HUES6 (cell line): Measurements from ENCODE around the gene KLHDC8A.

ENCODE experiments used
- H3K27ac ChIP-seq: 2 replicates; pipeline ENCODE4 v1.7.0; 2013; ENCODE audit warnings: low read depth, mild to moderate bottlenecking, low read length, inconsistent platforms
- H3K27me3 ChIP-seq: 2 replicates; pipeline ENCODE4 v1.6.1; 2013; ENCODE audit warnings: low read length; ENCODE audit not compliant: control insufficient read depth, insufficient read depth
- H3K36me3 ChIP-seq: 2 replicates; pipeline ENCODE4 v1.6.1; 2013; ENCODE audit warnings: low read length; ENCODE audit not compliant: control insufficient read depth, insufficient read depth
- H3K4me1 ChIP-seq: 2 replicates; pipeline ENCODE4 v1.6.1; 2013; ENCODE audit warnings: low read length; ENCODE audit not compliant: control insufficient read depth, insufficient read depth
- H3K4me3 ChIP-seq: 2 replicates; pipeline ENCODE4 v1.5.1; 2013; ENCODE audit warnings: low read depth, low read length
- H3K9ac ChIP-seq: one replicate; pipeline ENCODE4 v1.6.1; 2013; ENCODE audit warnings: mild to moderate bottlenecking, low read length
- H3K9me3 ChIP-seq: 2 replicates; pipeline ENCODE4 v1.6.1; 2013; ENCODE audit warnings: low read depth, low read length; ENCODE audit not compliant: control insufficient read depth, insufficient read depth

KLHDC8A gene

GRCh38 chr1:205316161-205316566, 40.6 kb downstream of the KLHDC8A start:
- H3K36me3 ChIP-seq, result peaks cover 27% of the 10 kb centered on the region
- H3K4me1 ChIP-seq, result peaks cover 75% of the 10 kb centered on the region
- no peaks in the 10 kb centered on the region for H3K27me3 ChIP-seq
- no peak overlapping the region for H3K9ac ChIP-seq
- H3K4me3 ChIP-seq, result no peak overlapping the region
- H3K9me3 ChIP-seq, result no peaks in the 10 kb centered on the region
- H3K27ac ChIP-seq, result no peak overlapping the region

- Histone ChIP-seq H3K4me1 (peaks cover 75% of the 10 kb centered on the region), H3K9ac (no peak overlapping the region), H3K27ac (no peak overlapping the region)
Observed at GRCh38 chr1:205315008-205315618, 41.6 kb downstream of the KLHDC8A start.

GRCh38 chr1:205313563-205314308, 43.0 kb downstream of the KLHDC8A start:
- Histone ChIP-seq H3K27me3 (no peaks in the 10 kb centered on the region), H3K36me3 (peaks cover 45% of the 10 kb centered on the region), H3K9me3 (no peaks in the 10 kb centered on the region), H3K9ac (peak overlapping the region; percentile 60), H3K4me1 (peaks cover 62% of the 10 kb centered on the region), H3K27ac (peak overlapping the region; percentile 82), H3K4me3 (peak overlapping the region; percentile 22; the same call in 1 of the 2 replicates)

More at GRCh38 chr1:205315008-205315618, 41.6 kb downstream of the KLHDC8A start:
- no peaks in the 10 kb centered on the region for H3K27me3 ChIP-seq
- no peak overlapping the region for H3K4me3 ChIP-seq
- no peaks in the 10 kb centered on the region for H3K9me3 ChIP-seq
- peaks cover 32% of the 10 kb centered on the region for H3K36me3 ChIP-seq

GRCh38 chr1:205312866-205313562, 43.7 kb downstream of the KLHDC8A start:
- peak overlapping the region; percentile 50 for H3K9ac ChIP-seq
- H3K4me1 ChIP-seq, result peaks cover 54% of the 10 kb centered on the region
- peak overlapping the region; percentile 82 for H3K27ac ChIP-seq
- H3K9me3 ChIP-seq, result no peaks in the 10 kb centered on the region
- no peaks in the 10 kb centered on the region for H3K27me3 ChIP-seq
- H3K4me3 ChIP-seq, result peak overlapping the region; percentile 7; the same call in 1 of the 2 replicates
- H3K36me3 ChIP-seq, result peaks cover 52% of the 10 kb centered on the region

- H3K27ac ChIP-seq, result no peak overlapping the region
- no peaks in the 10 kb centered on the region for H3K9me3 ChIP-seq
- peaks cover 67% of the 10 kb centered on the region for H3K36me3 ChIP-seq
- no peak overlapping the region for H3K9ac ChIP-seq
- H3K27me3 ChIP-seq, result no peaks in the 10 kb centered on the region
- peaks cover 36% of the 10 kb centered on the region for H3K4me1 ChIP-seq
- no peak overlapping the region for H3K4me3 ChIP-seq
Observed at GRCh38 chr1:205310976-205311704, 45.6 kb downstream of the KLHDC8A start.

- no peaks in the 10 kb centered on the region for H3K9me3 ChIP-seq
- peaks cover 25% of the 10 kb centered on the region for H3K4me1 ChIP-seq
- H3K4me3 ChIP-seq, result no peak overlapping the region
- H3K27me3 ChIP-seq, result no peaks in the 10 kb centered on the region
- H3K36me3 ChIP-seq, result peaks cover 80% of the 10 kb centered on the region
- no peak overlapping the region for H3K9ac ChIP-seq
- H3K27ac ChIP-seq, result no peak overlapping the region
Observed at GRCh38 chr1:205309741-205310140, 47.0 kb downstream of the KLHDC8A start.

GRCh38 chr1:205306929-205307566, 49.7 kb downstream of the KLHDC8A start:
- H3K36me3 ChIP-seq, result peaks cover 95% of the 10 kb centered on the region
- H3K27me3 ChIP-seq, result no peaks in the 10 kb centered on the region
- peak overlapping the region; percentile 6 for H3K9ac ChIP-seq
- peaks cover 17% of the 10 kb centered on the region for H3K4me1 ChIP-seq
- H3K4me3 ChIP-seq, result no peak overlapping the region
- H3K27ac ChIP-seq, result no peak overlapping the region
- H3K9me3 ChIP-seq, result no peaks in the 10 kb centered on the region

GRCh38 chr1:205304695-205305070, 52.0 kb downstream of the KLHDC8A start:
- Histone ChIP-seq H3K9me3 (no peaks in the 10 kb centered on the region), H3K4me1 (peaks cover 36% of the 10 kb centered on the region), H3K27ac (no peak overlapping the region), H3K4me3 (no peak overlapping the region), H3K36me3 (peaks cover 75% of the 10 kb centered on the region), H3K27me3 (no peaks in the 10 kb centered on the region), H3K9ac (no peak overlapping the region)

- H3K36me3 ChIP-seq, result peaks cover 71% of the 10 kb centered on the region
Observed at GRCh38 chr1:205304046-205304694, 52.6 kb downstream of the KLHDC8A start.

More at GRCh38 chr1:205304046-205304694, 52.6 kb downstream of the KLHDC8A start:
- no peaks in the 10 kb centered on the region for H3K9me3 ChIP-seq
- H3K4me3 ChIP-seq, result no peak overlapping the region
- no peaks in the 10 kb centered on the region for H3K27me3 ChIP-seq
- peaks cover 36% of the 10 kb centered on the region for H3K4me1 ChIP-seq
- no peak overlapping the region for H3K9ac ChIP-seq
- no peak overlapping the region; the same call in 1 of the 2 replicates for H3K27ac ChIP-seq
